SH-SY5Y (cell line): Measurements from ENCODE around the gene MKX.

ENCODE experiments used
- GATA2 ChIP-seq: IDR thresholded peaks from 2 replicates; pipeline ENCODE4 v1.6.1; 2011; ENCODE audit warnings: mild to moderate bottlenecking, low read depth, low read length
- GATA3 ChIP-seq: IDR thresholded peaks from 2 replicates; pipeline ENCODE4 v1.6.1; 2011; ENCODE audit warnings: low read depth, mild to moderate bottlenecking, low read length, moderate library complexity

DNA sequence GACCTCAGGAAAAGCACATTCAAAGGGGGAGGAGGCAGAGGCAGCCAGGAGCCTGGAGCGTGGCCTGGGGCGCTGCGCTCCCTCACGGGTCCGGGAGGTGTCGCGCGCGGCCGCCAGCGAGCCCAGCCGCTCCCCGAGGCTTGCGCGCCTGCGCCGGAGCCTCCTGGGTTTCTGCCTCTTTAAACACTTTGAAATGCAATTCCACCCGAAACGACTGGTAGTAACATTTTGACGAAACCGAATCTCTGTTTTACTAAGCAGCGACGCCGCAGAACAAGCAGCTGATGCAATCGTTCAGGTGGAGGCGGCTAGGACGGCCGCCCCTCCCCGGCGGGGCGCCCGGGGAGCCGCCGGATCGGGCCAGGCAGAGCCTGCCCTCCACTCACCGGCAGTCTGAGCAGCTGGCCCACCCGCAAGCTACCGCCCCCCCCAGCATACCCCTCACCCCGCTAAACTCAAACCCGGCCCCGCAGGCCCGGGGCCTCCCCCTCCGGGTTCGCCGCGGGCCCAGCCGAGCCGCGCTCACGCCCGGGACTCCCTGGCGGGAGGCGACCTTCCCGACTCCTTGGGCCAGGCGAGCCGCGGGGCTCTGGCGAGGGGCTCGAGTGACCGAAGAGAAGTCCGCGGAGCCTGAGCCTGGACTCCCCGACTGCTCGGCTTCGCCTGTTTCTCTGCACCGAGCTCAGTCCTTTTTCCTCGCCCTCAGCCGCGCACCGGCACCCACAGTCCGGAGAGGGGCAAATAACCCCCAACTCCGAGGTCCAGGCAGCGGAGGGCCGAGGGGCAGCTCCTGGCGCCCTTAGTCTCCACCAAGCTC lies 3.2 kb downstream of the MKX start:
- TF ChIP-seq GATA2 = no peak
- TF ChIP-seq GATA3 = no peak
